Measurements from ENCODE around the gene URM1. TPM values are rescaled to one million over a fixed set of nuclear protein-coding genes. Genes with fewer than 3 reads are reported as not detected.

URM1 gene
- total RNA-seq, 4 donors from 2014 or later, result 24.7 to 37.5 (median 27.9) TPM

GRCh38 chr9:128339761-128340690 lies 31.1 kb upstream of the URM1 start, which contains the start of gene SLC27A4:
TSS of gene SLC27A4 (plus strand) at chr9:128340527. CDS start at chr9:128343133, 2,606 bp downstream.
- Histone ChIP-seq H3K9me3 (no peaks in the 10 kb centered on the region), H3K4me3 (peak within 1 kb of the TSS; percentile 59 to 86 (median 80)), H3K27ac (peak within 1 kb of the TSS; percentile 85 to 93 (median 90)), H3K4me1 (peaks cover 8 to 18% (median 14%) of the 10 kb centered on the region in 4 donors), H3K36me3 (no peaks in the 10 kb centered on the region), H3K27me3 (no peaks in the 10 kb centered on the region)
- TF ChIP-seq, protein P1, sequence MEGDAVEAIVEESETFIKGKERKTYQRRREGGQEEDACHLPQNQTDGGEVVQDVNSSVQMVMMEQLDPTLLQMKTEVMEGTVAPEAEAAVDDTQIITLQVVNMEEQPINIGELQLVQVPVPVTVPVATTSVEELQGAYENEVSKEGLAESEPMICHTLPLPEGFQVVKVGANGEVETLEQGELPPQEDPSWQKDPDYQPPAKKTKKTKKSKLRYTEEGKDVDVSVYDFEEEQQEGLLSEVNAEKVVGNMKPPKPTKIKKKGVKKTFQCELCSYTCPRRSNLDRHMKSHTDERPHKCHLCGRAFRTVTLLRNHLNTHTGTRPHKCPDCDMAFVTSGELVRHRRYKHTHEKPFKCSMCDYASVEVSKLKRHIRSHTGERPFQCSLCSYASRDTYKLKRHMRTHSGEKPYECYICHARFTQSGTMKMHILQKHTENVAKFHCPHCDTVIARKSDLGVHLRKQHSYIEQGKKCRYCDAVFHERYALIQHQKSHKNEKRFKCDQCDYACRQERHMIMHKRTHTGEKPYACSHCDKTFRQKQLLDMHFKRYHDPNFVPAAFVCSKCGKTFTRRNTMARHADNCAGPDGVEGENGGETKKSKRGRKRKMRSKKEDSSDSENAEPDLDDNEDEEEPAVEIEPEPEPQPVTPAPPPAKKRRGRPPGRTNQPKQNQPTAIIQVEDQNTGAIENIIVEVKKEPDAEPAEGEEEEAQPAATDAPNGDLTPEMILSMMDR (IDR thresholded peaks at IDR 0.05), result peak in 1 of 5 experiments; percentile 15
- peak in 1 of 3 donors; percentile 37 for TF ChIP-seq POLR2AphosphoS5 (IDR thresholded peaks at IDR 0.05)
- TF ChIP-seq POLR2A (IDR thresholded peaks at IDR 0.05), result peak; percentile 47
- TF ChIP-seq EP300 (IDR thresholded peaks at IDR 0.05; ENCODE audit: low read depth), result no peak
- DNase-seq, result peak; percentile 89
- intact Hi-C loops (cut with DNase I; ENCODE audit: low total_unique reads), result loop anchor here (5.0 kb wide), 1 partner anchor 53 kb away; no protein-coding TSS in a partner anchor
- WGBS, 2 donors (ENCODE audit: low coverage in 1 of 2), result 9% methylated on average over 25 of the region's 75 CpGs; no CpG with 5 or more reads in 1 of the 2 donors
- in situ Hi-C loops (cut with MboI; ENCODE audit: low pct_ligation_motif_present in 1 of 4, low pct_unique_long_range_greater_than_20kb in 1 of 4, low sequenced_read_pairs in 3 of 4), result no loop called here

- peak; percentile 27 for DNase-seq
- Histone ChIP-seq H3K4me1 (peaks cover 8 to 18% (median 14%) of the 10 kb centered on the region in 4 donors), H3K4me3 (peak overlapping the region; percentile 59 to 86 (median 80)), H3K27ac (peak overlapping the region; percentile 85 to 93 (median 90)), H3K9me3 (no peaks in the 10 kb centered on the region), H3K36me3 (peaks cover 0 to 6% (median 3%) of the 10 kb centered on the region in 4 donors), H3K27me3 (no peaks in the 10 kb centered on the region)
- intact Hi-C loops (cut with DNase I; ENCODE audit: low total_unique reads), result loop anchor here (5.0 kb wide), 1 partner anchor 54 kb away; no protein-coding TSS in a partner anchor
- TF ChIP-seq EP300 (IDR thresholded peaks at IDR 0.05; ENCODE audit: low read depth) (no peak), POLR2A (IDR thresholded peaks at IDR 0.05) (no peak), POLR2AphosphoS5 (IDR thresholded peaks at IDR 0.05) (no peak)
- TF ChIP-seq, protein P1 (IDR thresholded peaks at IDR 0.05), result no peak
- WGBS, 2 donors (ENCODE audit: low coverage in 1 of 2), result 2% methylated on average over 19 of the region's 48 CpGs; no CpG with 5 or more reads in 1 of the 2 donors
- in situ Hi-C loops (cut with MboI; ENCODE audit: low pct_ligation_motif_present in 1 of 4, low pct_unique_long_range_greater_than_20kb in 1 of 4, low sequenced_read_pairs in 3 of 4), result no loop called here
Observed at GRCh38 chr9:128340691-128341434, 30.3 kb upstream of the URM1 start.

DNA sequence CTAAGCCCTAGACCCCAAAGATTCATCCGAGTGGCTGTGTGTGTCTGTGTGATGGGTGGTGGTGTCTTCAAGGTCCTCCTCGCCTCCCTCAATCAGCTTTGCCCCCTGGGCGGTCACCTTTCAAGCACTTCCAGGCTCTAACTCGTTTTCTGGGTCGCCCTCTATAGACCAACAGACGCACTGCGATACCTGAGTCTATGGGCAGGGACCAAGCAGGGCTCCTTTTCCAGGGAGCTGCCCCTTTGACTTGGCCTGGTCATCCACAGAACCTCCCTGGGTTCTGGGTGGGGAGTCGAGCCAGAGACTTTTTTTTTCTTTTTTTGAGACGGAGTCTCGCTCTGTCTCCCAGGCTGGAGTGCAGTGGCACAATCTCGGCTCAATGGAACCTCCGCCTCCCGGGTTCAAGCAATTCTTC lies 29.7 kb upstream of the URM1 start:
- H3K9me3 ChIP-seq, result no peaks in the 10 kb centered on the region
- H3K4me3 ChIP-seq, result peak overlapping the region; percentile 59 to 86 (median 80)
- in situ Hi-C loops (cut with MboI; ENCODE audit: low pct_ligation_motif_present in 1 of 4, low pct_unique_long_range_greater_than_20kb in 1 of 4, low sequenced_read_pairs in 3 of 4), result no loop called here
- peak overlapping the region; percentile 85 to 93 (median 90) for H3K27ac ChIP-seq
- TF ChIP-seq, protein P1 (IDR thresholded peaks at IDR 0.05), result peak; percentile 55 to 81 (median 68)
- TF ChIP-seq POLR2A (IDR thresholded peaks at IDR 0.05), result no peak
- TF ChIP-seq POLR2AphosphoS5 (IDR thresholded peaks at IDR 0.05), result peak in 2 of 3 donors; percentile 14 to 19
- peaks cover 0 to 8% (median 4%) of the 10 kb centered on the region in 4 donors for H3K36me3 ChIP-seq
- intact Hi-C loops (cut with DNase I; ENCODE audit: low total_unique reads), result loop anchor here (5.0 kb wide), 1 partner anchor 54 kb away; no protein-coding TSS in a partner anchor
- peaks cover 8 to 18% (median 14%) of the 10 kb centered on the region in 4 donors for H3K4me1 ChIP-seq
- H3K27me3 ChIP-seq, result no peaks in the 10 kb centered on the region
- DNase-seq, result peak; percentile 83
- 32% methylated on average over 13 of the region's 13 CpGs; no CpG with 5 or more reads in 1 of the 2 donors for WGBS, 2 donors (ENCODE audit: low coverage in 1 of 2)

Data from transverse colon (tissue), 4 donors.